T-helper 1 cell treated with Interleukin-12 subunit alpha and Interleukin-12 subunit beta and Interleukin-4 antibody, amounts not matched to agents 30 μg/mL and 1 μg/mL, for 36 hours (primary cell): ENCODE results near the gene MED25.

Source experiments
- H3K27ac Mint-ChIP-seq: one replicate; pipeline ENCODE4 v1.8.0; 2021; ENCODE audit warnings: mild to moderate bottlenecking, mixed read lengths
- H3K27me3 Mint-ChIP-seq: one replicate; pipeline ENCODE4 v1.8.0; 2021; ENCODE audit warnings: low read depth, mixed read lengths
- H3K36me3 Mint-ChIP-seq: one replicate; pipeline ENCODE4 v1.8.0; 2021; ENCODE audit warnings: low read depth, mixed read lengths
- H3K4me1 Mint-ChIP-seq: one replicate; pipeline ENCODE4 v1.8.0; 2021; ENCODE audit warnings: low read depth, mixed read lengths
- H3K4me3 Mint-ChIP-seq: one replicate; pipeline ENCODE4 v1.8.0; 2021; ENCODE audit warnings: mild to moderate bottlenecking, moderate library complexity, mixed read lengths
- H3K9me3 Mint-ChIP-seq: one replicate; pipeline ENCODE4 v1.8.0; 2021; ENCODE audit warnings: mixed read lengths

The MED25 gene

GRCh38 chr19:49788857-49789256, 29.2 kb upstream of the MED25 start:
- H3K27me3 Mint-ChIP-seq, result no peaks in the 10 kb centered on the region
- H3K9me3 Mint-ChIP-seq, result no peaks in the 10 kb centered on the region
- no peak overlapping the region for H3K4me3 Mint-ChIP-seq
- H3K27ac Mint-ChIP-seq, result no peak overlapping the region
- peaks cover 24% of the 10 kb centered on the region for H3K36me3 Mint-ChIP-seq
- no peaks in the 10 kb centered on the region for H3K4me1 Mint-ChIP-seq

DNA sequence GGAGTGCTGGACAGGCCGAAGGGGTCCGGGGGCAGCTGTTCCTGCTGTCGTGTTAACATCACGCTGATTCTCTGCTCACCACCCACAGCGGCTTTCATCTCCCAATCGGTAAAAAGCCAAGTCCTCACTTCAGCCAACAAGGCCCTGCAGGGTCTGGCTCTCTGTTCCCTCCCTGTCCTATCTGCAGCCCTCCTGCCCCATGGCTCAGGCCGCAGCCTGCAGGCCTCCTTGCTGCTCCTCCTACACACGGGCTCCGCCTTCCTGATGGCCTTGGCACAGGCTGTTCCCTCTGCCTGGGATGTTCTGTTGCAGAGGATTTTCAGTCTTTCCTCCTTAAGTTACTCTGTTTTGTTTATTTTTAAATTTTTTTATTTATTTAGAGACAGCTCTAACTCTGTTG, 27.2 kb upstream of the MED25 start:
- Mint-ChIP-seq H3K27ac (no peak overlapping the region), H3K27me3 (no peaks in the 10 kb centered on the region), H3K9me3 (no peaks in the 10 kb centered on the region), H3K4me1 (no peaks in the 10 kb centered on the region), H3K4me3 (no peak overlapping the region), H3K36me3 (peaks cover 25% of the 10 kb centered on the region)

DNA sequence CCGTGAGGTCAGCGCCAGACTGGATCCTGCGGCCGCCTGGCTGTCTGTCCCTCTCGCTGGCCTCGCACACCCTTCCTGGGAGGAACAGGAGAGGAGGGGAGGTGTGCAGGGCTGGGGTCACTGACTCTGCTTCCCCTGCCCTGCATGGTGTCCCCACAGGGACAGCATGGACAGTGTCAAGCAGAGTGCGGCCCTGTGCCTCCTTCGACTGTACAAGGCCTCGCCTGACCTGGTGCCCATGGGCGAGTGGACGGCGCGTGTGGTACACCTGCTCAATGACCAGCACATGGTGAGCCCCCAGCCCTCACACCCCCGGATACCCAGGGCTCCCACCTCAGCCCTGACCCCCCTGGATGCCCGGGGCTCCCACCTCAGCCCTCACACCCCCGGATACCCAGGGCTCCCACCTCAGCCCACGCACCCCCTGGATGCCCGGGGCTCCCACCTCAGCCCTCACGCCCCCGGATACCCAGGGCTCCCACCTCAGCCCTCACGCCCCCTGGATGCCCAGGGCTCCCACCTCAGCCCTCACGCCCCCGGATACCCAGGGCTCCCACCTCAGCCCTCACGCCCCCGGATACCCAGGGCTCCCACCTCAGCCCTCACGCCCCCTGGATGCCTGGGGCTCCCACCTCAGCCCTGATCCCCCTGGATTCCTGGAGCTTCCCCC, 26.2 kb upstream of the MED25 start:
- Mint-ChIP-seq H3K27me3 (no peaks in the 10 kb centered on the region), H3K4me3 (no peak overlapping the region), H3K27ac (no peak overlapping the region), H3K4me1 (no peaks in the 10 kb centered on the region), H3K36me3 (peaks cover 26% of the 10 kb centered on the region), H3K9me3 (no peaks in the 10 kb centered on the region)

DNA sequence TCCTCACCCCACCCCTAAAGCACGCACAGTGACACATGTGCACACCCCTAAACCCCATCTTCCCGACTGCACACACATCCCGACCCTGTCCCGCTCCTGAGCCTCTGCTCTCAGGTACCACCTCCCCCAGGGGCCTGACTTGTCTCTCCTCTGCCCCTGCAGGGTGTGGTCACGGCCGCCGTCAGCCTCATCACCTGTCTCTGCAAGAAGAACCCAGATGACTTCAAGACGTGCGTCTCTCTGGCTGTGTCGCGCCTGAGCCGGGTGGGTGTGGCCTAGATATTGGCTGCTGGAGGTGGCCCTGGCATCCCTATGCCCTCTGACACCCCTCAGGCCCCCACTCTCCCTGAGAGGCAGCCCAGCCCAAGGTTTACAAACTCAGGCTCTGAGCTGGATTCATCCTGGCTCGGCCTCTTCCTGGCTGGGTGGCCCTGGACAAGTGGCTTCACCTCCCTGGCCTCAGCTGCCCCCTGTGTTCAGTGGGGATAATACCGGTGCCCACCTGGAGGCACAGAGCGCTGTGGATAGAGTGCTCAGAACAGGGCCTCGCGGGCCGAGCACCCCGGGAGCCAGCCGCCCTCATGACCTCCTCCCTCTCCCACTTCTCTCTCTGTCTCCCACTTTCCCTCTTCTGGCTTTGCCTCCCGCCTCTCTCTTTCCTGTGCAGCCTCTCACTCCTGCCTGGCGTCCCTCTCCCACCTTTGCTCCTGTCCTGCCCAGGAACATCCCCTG, 25.1 kb upstream of the MED25 start:
- H3K9me3 Mint-ChIP-seq, result no peaks in the 10 kb centered on the region
- H3K4me1 Mint-ChIP-seq, result no peaks in the 10 kb centered on the region
- no peaks in the 10 kb centered on the region for H3K27me3 Mint-ChIP-seq
- no peak overlapping the region for H3K27ac Mint-ChIP-seq
- H3K36me3 Mint-ChIP-seq, result peaks cover 28% of the 10 kb centered on the region
- H3K4me3 Mint-ChIP-seq, result no peak overlapping the region

- no peaks in the 10 kb centered on the region for H3K27me3 Mint-ChIP-seq
- peaks cover 26% of the 10 kb centered on the region for H3K36me3 Mint-ChIP-seq
- H3K4me1 Mint-ChIP-seq, result no peaks in the 10 kb centered on the region
- no peak overlapping the region for H3K4me3 Mint-ChIP-seq
- H3K27ac Mint-ChIP-seq, result no peak overlapping the region
- no peaks in the 10 kb centered on the region for H3K9me3 Mint-ChIP-seq
Observed at GRCh38 chr19:49793561-49793840, 24.6 kb upstream of the MED25 start.

- peaks cover 28% of the 10 kb centered on the region for H3K36me3 Mint-ChIP-seq
Observed at GRCh38 chr19:49795615-49796014, 22.5 kb upstream of the MED25 start.

GRCh38 chr19:49798574-49798973, 19.5 kb upstream of the MED25 start:
- H3K4me1 Mint-ChIP-seq, result no peaks in the 10 kb centered on the region
- H3K4me3 Mint-ChIP-seq, result no peak overlapping the region
- no peaks in the 10 kb centered on the region for H3K9me3 Mint-ChIP-seq
- H3K36me3 Mint-ChIP-seq, result peaks cover 24% of the 10 kb centered on the region
- no peaks in the 10 kb centered on the region for H3K27me3 Mint-ChIP-seq
- no peak overlapping the region for H3K27ac Mint-ChIP-seq

More at GRCh38 chr19:49795615-49796014, 22.5 kb upstream of the MED25 start:
- Mint-ChIP-seq H3K4me3 (no peak overlapping the region), H3K27me3 (no peaks in the 10 kb centered on the region), H3K9me3 (no peaks in the 10 kb centered on the region), H3K4me1 (no peaks in the 10 kb centered on the region), H3K27ac (no peak overlapping the region)

GRCh38 chr19:49799271-49799797, 18.8 kb upstream of the MED25 start:
- no peaks in the 10 kb centered on the region for H3K9me3 Mint-ChIP-seq
- H3K27me3 Mint-ChIP-seq, result no peaks in the 10 kb centered on the region
- H3K4me1 Mint-ChIP-seq, result no peaks in the 10 kb centered on the region
- no peak overlapping the region for H3K27ac Mint-ChIP-seq
- H3K4me3 Mint-ChIP-seq, result no peak overlapping the region
- H3K36me3 Mint-ChIP-seq, result peaks cover 25% of the 10 kb centered on the region

- H3K36me3 Mint-ChIP-seq, result peaks cover 22% of the 10 kb centered on the region
- no peaks in the 10 kb centered on the region for H3K27me3 Mint-ChIP-seq
- no peaks in the 10 kb centered on the region for H3K4me1 Mint-ChIP-seq
- no peak overlapping the region for H3K27ac Mint-ChIP-seq
- H3K9me3 Mint-ChIP-seq, result no peaks in the 10 kb centered on the region
- no peak overlapping the region for H3K4me3 Mint-ChIP-seq
Observed at GRCh38 chr19:49799798-49800376, 18.2 kb upstream of the MED25 start.

GRCh38 chr19:49800771-49801170, 17.3 kb upstream of the MED25 start:
- peaks cover 16% of the 10 kb centered on the region for H3K36me3 Mint-ChIP-seq

DNA sequence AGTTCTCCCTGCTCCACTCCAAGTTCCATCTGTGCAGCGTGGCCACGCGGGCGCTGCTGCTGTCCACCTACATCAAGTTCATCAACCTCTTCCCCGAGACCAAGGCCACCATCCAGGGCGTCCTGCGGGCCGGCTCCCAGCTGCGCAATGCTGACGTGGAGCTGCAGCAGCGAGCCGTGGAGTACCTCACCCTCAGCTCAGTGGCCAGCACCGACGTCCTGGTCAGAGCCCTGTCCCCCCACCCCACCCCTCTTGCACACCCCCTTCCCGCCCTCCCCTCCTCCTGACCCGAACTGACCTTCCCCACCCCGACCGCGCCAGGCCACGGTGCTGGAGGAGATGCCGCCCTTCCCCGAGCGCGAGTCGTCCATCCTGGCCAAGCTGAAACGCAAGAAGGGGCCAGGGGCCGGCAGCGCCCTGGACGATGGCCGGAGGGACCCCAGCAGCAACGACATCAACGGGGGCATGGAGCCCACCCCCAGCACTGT, 16.6 kb upstream of the MED25 start:
- Mint-ChIP-seq H3K4me3 (no peak overlapping the region), H3K9me3 (no peaks in the 10 kb centered on the region), H3K4me1 (peaks cover 3% of the 10 kb centered on the region), H3K27ac (no peak overlapping the region), H3K36me3 (peaks cover 19% of the 10 kb centered on the region), H3K27me3 (no peaks in the 10 kb centered on the region)

More at GRCh38 chr19:49800771-49801170, 17.3 kb upstream of the MED25 start:
- Mint-ChIP-seq H3K4me3 (no peak overlapping the region), H3K4me1 (no peaks in the 10 kb centered on the region), H3K9me3 (no peaks in the 10 kb centered on the region), H3K27ac (no peak overlapping the region), H3K27me3 (no peaks in the 10 kb centered on the region)

DNA sequence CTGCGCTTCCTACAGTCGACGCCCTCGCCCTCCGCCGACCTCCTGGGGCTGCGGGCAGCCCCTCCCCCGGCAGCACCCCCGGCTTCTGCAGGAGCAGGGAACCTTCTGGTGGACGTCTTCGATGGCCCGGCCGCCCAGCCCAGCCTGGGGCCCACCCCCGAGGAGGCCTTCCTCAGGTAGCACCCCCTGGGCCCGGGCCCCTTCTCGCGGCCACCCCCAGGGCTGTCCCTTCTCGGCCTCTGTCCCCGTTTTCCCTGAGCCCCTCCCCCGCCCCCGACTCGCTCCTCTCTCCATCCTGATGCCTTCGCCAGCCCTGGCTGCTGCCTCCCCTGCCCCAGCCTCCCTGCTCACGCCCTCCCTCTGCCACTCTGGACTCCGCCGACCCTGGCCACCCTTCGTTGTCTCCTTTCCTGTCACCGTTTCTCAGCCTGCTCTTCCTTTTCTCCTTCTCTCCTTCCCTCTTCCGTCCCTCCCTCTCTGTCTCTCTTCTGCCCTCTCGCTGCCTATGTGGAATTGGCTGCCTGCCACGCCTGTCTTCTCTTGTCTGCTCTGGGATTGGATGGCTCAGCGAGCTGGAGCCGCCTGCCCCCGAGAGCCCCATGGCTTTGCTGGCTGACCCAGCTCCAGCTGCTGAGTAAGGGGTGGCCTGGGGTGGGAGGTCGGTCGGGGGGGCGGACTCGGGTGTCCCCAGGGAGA, 16.0 kb upstream of the MED25 start:
- peaks cover 17% of the 10 kb centered on the region for H3K36me3 Mint-ChIP-seq
- H3K4me3 Mint-ChIP-seq, result no peak overlapping the region
- no peaks in the 10 kb centered on the region for H3K27me3 Mint-ChIP-seq
- H3K27ac Mint-ChIP-seq, result no peak overlapping the region
- H3K9me3 Mint-ChIP-seq, result no peaks in the 10 kb centered on the region
- peaks cover 3% of the 10 kb centered on the region for H3K4me1 Mint-ChIP-seq

- H3K36me3 Mint-ChIP-seq, result peaks cover 14% of the 10 kb centered on the region
- no peak overlapping the region for H3K27ac Mint-ChIP-seq
- no peak overlapping the region for H3K4me3 Mint-ChIP-seq
- H3K4me1 Mint-ChIP-seq, result peaks cover 6% of the 10 kb centered on the region
- no peaks in the 10 kb centered on the region for H3K9me3 Mint-ChIP-seq
- no peaks in the 10 kb centered on the region for H3K27me3 Mint-ChIP-seq
Observed at GRCh38 chr19:49802836-49803528, 15.1 kb upstream of the MED25 start.

GRCh38 chr19:49803529-49803856, 14.6 kb upstream of the MED25 start:
- H3K4me1 Mint-ChIP-seq, result peaks cover 6% of the 10 kb centered on the region
- H3K27me3 Mint-ChIP-seq, result no peaks in the 10 kb centered on the region
- H3K27ac Mint-ChIP-seq, result no peak overlapping the region

More at GRCh38 chr19:49803529-49803856, 14.6 kb upstream of the MED25 start:
- Mint-ChIP-seq H3K9me3 (no peaks in the 10 kb centered on the region), H3K36me3 (peaks cover 14% of the 10 kb centered on the region), H3K4me3 (no peak overlapping the region)
